22Rv1 (cell line): Measurements from ENCODE around the gene NSMCE1.

Experiments used
- CTCF ChIP-seq: fragments of 450-650 bp; IDR thresholded peaks from 2 replicates; pipeline ENCODE4 v1.5.1; 2017; ENCODE audit warnings: mild to moderate bottlenecking
- ZFX ChIP-seq: fragments of 450-650 bp; IDR thresholded peaks from 2 replicates; pipeline ENCODE4 v1.6.1; 2017; ENCODE audit warnings: antibody characterized with exemption, borderline replicate concordance

GRCh38 chr16:27310576-27311447 lies 42.2 kb upstream of the NSMCE1 start:
- TF ChIP-seq CTCF (no peak), ZFX (no peak)
